ENCODE results near the gene PSMD9.

DNA sequence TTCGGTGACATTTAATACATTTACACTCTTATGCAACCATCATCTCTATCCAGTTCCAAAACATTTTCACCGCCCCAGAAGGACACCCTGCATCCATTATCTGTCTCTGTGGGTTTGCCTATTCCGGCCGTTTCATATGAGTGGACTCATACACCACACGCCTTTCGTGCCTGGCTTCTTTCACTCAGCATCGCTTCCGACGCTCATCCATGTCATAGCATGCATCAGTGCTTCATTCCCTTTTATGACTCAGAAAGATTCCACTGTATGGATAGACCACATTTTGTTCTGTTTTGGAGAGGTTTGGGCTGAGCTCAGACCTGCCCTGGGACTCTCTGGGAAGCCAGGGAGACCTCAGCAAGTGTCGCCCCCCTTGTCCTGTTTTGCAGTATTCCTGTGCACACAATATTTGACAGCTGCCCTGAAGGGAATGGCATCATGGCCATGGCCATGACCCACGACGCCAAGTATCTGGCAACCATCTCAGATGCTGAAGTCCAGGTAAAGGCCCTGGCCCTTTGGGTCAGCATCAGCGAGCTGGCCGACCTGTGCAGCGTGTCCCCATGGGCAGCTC lies 53.6 kb downstream of the PSMD9 start:
- TF ChIP-seq EZH2 (IDR thresholded peaks at IDR 0.05) (no peak), CTCF (IDR thresholded peaks at IDR 0.05 in 2 of 3, conservative IDR thresholded peaks at IDR 0.05 in 1 of 3; ENCODE audit: borderline replicate concordance in 1 of 3, insufficient read depth in 1 of 3, low read depth in 2 of 3, low read length in 2 of 3) (no peak), POLR2A (IDR thresholded peaks at IDR 0.05; ENCODE audit: borderline replicate concordance, extremely low read depth, insufficient read depth, insufficient read length) (no peak)
- TF ChIP-seq, protein P1, sequence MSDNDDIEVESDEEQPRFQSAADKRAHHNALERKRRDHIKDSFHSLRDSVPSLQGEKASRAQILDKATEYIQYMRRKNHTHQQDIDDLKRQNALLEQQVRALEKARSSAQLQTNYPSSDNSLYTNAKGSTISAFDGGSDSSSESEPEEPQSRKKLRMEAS (IDR thresholded peaks at IDR 0.05), result no peak

Data from HCT116 (cell line).